GM19035 (cell line): Measurements from ENCODE around the gene TRPM6.
A peak's percentile ranks its signal among the peaks of the same experiment; 100 is the strongest.

Experiments used
- ATAC-seq: cut with Tn5 transposase; IDR thresholded peaks from one replicate; pipeline ENCODE4 v1.9.1; 2021; ENCODE audit not compliant: unreplicated experiment

TRPM6 gene

DNA sequence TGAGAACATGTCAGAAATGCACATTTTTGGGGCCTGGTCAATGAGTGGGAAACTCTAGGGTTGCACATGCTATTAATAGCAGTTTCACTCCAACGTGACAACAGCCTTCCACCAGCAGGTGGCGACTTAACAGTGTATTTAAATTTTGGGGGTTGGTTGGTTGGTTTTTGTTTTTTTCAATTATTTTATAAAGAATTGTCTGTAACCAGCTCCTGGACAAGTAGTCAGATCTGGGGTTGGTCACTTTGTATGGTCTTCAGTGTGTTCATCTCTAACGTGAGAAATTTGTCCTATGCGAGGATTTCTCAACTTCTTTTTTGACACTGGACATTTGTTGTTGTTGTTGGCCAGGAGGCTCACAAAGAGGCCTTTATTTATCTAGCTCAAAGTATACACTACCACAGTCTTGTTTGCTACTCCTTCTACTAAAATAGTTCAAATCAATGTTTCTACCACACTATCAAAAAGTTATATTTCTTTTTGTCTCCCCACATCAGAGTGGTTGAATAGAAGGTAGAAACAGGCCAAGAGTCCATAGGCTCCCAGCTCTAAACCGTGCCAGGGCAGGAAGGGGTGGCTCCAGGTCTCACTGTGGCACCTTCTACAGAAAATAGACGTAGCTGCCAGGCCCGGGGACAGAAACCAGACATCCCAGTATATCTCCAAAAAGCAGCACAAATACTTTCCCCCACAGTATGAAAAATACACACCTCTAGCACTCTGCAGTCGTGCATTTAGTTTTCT is 110.4 kb downstream of the TRPM6 start:
- ATAC-seq = peak; percentile 56

DNA sequence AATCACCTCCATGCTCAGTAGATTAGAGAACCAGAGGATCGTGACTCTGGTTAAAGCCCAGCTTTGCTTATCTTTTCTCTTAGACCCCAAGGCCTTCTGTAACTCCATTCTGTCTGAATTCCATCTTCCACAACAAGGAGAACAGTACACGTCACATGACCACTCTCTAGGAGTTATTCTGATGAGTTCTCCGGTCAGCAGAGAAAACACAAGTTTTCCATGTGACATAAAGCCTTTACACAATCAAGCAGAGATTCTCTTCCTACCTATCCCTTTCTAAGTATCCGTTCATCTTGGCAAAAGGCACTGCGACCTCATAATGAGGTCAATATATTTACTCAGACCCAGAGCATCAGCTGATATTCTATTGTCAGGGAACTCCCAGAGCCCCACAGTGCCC is 112.3 kb downstream of the TRPM6 start:
- no peak for ATAC-seq

GRCh38 chr9:74773886-74774479 is 113.7 kb downstream of the TRPM6 start:
- ATAC-seq = peak; percentile 50

- ATAC-seq = peak; percentile 49
Observed at GRCh38 chr9:74772121-74772520, 115.6 kb downstream of the TRPM6 start.

DNA sequence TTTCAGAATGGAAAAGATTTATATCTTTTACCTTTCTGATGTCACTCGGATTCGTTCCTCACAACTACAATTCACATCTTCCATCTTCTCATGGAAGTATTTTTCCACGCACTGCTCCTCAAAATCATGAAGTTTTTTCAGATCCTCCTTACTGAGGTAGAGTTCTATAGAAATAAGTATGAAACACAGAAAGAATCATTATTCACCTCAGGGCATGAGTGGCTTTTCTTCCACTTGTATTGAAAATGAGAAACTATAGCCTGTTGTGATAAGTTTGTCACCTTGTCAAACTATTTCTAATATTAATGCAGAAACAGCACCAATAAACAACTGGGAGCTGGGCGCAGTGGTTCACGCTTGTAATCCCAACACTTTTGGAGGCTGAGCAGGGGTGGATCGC is 116.0 kb downstream of the TRPM6 start:
- no peak for ATAC-seq

GRCh38 chr9:74771262-74771585 is 116.5 kb downstream of the TRPM6 start:
- ATAC-seq = no peak

- ATAC-seq = peak; percentile 67
Observed at GRCh38 chr9:74770508-74771261, 117.0 kb downstream of the TRPM6 start.

DNA sequence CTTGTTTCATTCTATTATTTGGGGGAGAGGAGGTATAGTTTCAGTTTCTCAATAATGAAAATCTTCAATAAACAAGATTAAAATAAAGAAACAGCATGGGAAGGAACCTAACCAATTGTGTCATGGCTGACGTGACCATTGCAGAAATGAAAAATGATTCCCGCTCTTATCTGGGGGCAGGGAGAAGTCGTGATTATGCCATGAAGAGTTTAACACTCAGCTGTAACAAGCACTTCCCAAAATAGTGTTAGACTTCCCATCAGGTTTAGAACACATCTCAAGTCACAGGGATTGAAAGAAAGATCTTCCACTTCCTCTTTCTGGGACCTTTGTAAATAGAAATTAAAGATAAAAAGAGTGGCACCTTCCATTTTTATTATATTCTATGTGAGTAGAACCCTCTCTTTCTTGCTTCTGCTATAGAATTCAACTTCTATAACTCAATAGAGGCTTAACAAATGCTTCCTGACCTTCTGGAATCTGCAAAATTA is 122.2 kb downstream of the TRPM6 start:
- no peak for ATAC-seq

- ATAC-seq = no peak
Observed at GRCh38 chr9:74762950-74763349, 124.8 kb downstream of the TRPM6 start.

- ATAC-seq = no peak
Observed at GRCh38 chr9:74760031-74760700, 127.6 kb downstream of the TRPM6 start.

GRCh38 chr9:74755999-74756398 is 131.7 kb downstream of the TRPM6 start:
- no peak for ATAC-seq

GRCh38 chr9:74755355-74755754 is 132.4 kb downstream of the TRPM6 start:
- no peak for ATAC-seq

DNA sequence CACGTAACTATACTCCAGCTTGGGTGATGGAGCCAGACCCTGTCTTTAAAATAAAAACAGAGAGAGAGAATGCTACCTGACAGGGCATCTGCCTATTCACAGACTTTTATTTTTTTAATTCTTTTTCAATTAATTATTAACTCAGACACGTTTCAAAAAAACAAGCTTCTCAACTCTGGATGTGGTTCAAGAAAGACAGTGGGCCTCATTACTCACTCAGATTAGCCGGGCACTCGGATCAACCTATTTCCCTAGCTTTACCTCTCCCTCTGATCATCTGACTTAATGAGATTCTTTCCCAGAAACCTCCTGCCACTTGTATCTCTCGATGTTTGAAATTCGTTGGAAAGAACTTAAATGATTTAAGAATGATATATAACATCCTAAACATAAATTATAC is 134.1 kb downstream of the TRPM6 start:
- ATAC-seq = no peak

DNA sequence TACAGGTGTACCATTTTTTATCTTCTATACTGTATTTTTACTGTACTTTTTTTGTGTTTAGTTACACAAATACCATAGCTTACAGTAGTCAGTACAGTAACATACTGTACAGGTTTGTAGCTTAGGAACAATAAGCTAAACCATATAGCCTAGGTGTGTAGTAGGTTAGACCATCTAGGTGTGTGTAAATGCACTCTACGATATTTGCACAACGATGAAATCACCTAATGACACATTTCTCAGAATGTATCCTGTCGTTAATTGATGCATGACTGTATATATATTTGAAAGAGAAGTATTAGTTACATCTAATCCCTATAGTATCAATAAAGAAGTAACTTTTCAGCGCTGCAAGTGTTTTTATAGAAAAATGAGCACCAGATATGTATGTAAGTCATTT is 138.8 kb downstream of the TRPM6 start:
- no peak for ATAC-seq

GRCh38 chr9:74742792-74743730 is 144.7 kb downstream of the TRPM6 start:
- ATAC-seq = no peak

DNA sequence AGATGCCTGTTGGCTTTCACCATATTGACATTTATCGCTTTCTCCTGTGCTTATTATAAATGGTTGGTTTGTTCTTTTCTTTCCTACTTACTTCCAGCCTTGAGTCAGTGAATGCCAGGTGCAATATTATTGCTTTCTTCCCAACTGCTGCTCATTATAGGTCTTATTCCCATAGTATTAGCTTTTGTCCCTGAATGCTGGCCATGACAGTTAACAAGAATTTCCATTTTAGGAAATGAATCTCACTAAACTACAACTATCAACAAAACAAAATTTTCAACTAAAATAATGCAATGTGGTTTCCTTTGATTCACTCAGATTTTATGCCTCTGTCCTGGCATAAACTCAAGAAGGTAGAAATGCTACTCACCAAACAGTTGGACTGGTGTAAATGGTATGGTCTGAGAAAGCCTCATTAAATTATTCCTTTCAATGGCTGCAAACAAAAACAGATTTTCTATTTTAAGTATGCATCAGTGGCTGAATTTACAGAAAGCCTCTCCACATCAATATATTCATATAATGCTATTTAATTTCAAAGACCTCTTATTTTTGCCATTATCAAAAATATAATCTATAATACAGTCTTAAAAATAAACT is 145.4 kb downstream of the TRPM6 start:
- ATAC-seq = no peak

- no peak for ATAC-seq
Observed at GRCh38 chr9:74736646-74737045, 151.1 kb downstream of the TRPM6 start.

GRCh38 chr9:74735761-74736160 is 152.0 kb downstream of the TRPM6 start:
- ATAC-seq = no peak

GRCh38 chr9:74729136-74729695 is 158.5 kb downstream of the TRPM6 start:
- ATAC-seq = no peak

GRCh38 chr9:74728176-74728575 is 159.5 kb downstream of the TRPM6 start:
- no peak for ATAC-seq
